Measurements from ENCODE around the gene TTC6.

Gene TTC6

DNA sequence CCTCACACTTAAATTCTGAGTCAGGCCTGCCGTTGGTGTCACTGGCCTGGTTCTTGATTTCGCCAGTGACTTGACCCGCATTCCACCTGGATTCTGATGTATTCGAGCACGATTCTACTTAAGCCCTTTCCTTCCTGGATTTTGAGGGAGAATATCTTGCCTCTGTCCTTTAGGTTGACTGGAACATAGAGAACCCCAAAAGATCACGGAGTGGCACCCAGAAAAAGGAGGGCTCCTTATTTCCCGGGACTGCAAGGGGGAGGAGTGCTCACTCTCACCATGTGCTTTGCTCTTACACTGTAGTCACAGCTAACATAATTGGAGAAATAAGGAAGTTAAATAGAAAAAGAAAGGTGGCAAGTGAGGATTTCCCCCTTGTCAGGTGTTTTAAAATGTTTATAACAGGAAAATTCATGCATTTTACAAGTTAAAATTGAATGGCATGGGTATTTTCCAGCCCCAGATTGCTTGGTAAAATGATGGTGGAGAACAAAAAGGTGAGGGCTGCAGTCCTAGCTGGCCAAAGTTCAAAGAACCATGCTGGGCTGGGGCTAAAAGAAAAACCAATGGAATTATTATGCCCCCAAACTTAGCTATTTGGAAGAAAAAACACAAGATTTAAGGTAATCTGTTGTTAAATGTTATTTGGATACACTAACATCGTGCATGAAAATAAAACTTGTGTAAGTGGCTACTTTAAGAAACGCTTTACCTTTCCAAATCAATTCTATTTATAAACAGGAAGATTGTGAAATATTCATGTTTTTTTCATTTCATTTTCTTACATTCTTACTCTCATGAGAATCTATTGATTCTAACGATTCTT is 9.2 kb upstream of the TTC6 start:
- ATAC-seq (no peak), DNase-seq (no peak)

DNA sequence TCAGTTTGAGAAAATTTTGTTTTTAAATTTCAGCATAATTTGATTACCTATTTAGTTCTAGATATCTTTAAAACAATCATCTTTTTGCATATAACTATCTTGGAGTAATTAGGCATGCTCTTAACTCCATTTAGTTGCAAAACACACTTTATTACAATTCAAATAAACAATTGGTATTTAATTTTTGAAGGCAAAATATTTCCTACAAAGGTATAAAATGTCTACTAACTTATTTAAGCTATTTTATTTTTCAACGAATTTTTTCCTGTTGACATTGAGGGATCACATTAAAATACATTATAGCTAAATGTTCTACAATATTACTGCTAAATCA is 8.7 kb upstream of the TTC6 start:
- ATAC-seq (no peak), DNase-seq (no peak)

DNA sequence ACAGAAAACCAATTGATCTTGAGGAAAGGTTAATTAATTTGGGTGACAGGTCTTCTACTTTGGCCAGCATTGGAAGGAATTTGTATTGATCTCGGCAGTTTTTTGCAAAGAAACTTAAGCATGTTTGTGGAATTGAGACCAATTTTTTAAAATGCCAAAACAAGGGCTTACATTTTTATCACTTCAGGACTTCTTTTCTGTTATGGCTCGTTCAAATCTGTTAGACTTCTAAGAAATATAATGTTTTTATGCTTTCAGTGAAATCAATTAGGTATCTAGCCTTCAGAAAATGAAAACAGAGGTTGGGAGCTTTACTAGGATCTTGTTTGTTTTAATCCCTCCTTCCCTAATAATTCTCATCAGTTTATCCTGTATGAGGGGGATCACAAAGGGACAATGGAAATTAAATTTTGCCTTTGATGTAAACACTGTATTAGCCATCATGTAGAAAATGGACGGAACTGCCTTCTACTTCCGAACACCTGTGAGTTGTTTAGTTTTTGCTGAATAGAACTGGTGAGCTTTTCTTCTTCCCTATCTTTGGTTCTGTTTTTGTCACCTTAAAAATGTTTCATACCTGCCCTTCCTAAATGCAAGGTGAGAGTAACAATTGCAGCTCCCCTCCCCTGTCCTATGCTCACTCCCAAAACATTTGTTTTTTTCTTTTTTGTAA is 8.2 kb upstream of the TTC6 start:
- DNase-seq (no peak), ATAC-seq (no peak)

DNA sequence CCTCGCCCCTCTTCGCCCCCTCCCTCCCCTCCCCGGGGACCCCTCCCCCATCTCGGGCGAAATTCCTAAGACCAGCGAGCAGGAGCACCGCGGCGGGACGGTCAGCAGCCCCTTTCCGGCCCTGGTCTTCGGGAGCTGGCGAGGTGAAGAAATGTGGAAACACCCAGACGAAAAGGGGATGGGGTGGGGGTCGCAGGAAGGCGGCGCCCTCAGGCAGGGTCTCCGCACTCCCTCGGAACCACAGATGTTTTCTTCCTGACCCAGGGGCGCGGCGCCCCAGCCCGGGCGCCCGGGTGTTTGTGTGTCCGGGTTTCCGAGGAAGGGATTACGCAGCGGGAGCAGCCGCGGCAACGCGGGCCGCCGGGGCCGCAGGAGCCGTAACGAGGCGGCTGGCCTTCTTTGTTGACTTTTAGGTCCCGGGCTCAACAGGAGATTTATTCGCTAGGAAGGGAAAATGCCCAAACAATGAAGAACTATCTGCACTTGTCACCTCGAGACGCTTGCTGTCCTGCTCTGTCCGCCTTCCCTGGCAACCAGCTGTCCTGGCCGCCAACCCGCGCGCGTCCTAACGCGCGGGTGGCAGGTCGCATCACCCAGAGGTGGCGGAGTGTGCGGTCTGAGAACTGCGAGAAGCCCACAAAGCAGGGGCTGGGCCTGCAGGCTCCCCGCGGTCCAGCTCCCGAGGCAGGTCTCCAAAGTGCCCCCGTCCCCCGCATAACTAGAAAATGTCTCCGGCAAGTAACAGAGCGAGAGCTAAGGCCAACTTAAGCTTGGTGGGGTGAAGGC is 7.4 kb upstream of the TTC6 start:
- no peak for DNase-seq
- ATAC-seq, result no peak

DNA sequence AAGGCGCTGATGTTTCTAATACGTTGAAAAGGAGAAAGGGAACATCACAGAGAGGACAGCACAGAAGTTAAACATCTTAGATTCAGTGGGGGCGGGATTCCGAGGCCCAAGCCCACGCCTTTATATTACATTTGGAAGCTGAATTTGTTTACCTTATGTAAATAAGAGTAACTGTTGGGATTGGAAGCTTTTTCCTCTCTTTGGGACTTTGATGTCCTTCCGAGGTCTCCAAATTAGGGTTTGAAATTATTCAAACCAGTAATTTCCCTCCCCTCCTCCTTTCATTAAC is 6.8 kb upstream of the TTC6 start:
- ATAC-seq, result no peak
- DNase-seq, result no peak

DNA sequence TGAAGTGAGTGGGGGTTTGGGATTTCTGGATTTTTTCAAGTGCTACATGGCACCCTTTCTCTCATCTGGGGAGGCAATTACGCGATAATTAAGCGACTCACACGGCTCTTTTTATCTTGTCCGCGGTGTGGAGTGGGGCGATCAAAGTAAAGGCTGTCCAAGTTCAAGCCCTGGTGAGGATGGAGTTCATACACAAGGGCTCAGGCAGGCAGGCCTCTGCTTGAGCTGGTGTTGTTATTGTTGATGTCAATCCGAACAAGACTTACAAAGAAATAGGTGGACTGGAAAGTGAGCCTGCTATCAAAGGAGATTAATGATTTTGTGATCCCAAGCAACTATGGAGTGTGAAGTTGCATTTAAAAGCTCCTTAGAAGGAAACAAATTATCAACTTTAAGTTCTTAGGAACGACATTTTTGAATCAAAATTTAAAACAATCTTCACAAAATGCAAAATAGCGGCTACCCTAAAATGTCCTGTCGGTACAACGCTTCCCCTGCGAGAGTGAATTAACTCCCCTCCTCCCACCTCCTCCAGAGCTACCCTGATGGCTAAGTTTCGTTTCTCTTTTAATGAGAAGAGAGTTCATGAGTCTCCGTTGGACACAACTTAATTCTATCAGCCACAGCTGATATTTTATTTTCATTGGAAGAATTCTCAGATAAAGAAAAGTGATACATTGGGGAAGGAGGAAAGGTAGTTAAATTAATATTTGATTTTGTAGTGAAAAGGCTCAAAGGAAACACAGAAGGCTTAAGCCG is 6.3 kb upstream of the TTC6 start:
- DNase-seq (no peak), ATAC-seq (no peak)

DNA sequence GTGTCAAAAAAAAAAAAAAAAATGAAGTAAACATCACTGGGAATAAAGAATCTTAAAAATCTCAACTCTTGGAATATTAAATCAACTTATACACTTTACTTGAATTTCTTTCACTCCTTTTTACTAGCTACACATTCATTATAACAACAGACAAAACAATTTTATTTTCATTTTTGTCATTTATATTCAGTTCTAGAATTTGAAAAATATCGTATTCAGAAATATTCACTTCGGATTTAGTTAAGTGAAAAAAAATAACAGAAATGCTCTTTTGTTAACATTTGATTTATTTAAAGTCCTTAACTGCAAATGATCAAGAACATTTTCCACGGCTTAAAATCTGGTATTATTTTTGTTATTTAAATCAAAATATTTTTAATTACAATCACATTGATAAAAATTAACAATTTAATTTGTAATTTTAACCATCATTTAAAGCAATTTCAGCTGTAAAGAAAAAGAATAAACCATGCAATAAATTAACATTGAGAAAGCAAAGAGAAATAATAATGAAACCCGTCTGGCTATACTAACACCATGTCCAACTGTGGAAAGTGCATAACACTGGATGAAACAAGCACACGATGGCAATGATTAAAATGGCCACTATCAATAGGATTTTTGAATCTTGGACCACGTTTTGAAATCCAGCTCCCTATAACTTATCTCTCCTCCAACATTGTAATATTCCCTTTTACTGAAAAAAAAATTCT is 5.6 kb upstream of the TTC6 start:
- ATAC-seq (no peak), DNase-seq (no peak)

DNA sequence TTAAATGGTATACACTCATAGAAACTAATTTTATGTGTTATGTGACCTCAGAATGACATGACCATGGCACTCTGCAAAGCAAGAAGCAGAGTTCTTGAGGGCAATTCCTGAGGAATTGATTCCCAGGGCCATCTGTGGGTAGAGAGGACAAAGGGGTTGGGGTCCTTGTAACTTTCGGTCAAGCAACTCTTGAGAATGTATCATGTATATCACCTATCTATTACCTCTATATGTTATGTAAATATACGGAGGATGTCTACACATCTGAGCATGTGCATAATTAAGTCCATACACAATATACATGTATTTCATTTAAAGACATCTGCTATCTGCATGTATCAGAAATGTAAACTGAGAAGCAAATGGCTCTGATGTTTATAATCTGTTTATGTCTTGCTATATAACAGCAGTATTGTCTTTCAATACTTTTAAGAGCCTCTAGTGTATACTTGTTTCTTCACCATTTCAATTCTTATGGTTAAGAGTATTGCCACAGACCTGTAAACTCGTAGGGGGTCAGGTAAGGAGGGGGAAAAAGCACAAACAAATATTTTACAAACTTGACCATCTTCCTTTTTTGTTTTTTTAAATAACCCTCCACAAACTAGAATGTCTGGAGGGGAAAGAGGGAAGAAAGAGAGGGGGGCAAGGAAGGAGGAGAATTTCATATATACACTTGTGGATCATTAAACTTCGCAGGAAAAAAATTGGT is 4.8 kb upstream of the TTC6 start:
- DNase-seq (no peak), ATAC-seq (no peak)

DNA sequence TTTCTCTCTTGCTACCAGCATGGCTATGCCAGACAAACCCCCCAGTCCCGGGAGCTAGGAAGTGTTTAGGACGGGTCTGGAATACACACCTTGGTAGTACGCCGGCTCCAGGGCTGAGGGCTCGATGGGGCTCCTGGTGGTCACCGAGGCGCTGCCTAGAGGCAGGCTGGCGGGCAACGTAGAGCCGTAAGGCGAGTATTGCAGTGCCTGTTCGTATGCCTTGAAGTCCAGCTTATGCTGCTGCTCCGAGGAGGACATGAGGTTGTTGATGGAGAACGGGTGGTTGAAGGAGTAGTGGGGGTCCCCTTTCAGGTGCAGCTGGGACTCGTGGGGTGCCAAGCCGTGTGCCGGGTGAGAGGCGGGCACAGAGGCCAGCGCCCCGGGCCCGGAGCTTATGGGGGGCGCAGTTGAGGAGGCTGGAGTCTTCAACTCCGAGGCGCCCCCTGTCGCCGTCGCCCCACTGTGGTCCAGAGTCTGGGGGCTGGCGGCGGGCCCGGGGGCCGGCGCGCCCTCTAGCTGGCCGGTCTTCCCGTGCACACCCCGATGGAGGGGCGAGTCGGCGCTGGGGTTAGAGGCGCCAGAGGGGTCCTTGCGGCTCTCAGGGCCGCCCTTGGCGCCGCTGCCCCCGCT is 4.0 kb upstream of the TTC6 start:
- no peak for DNase-seq
- no peak for ATAC-seq

DNA sequence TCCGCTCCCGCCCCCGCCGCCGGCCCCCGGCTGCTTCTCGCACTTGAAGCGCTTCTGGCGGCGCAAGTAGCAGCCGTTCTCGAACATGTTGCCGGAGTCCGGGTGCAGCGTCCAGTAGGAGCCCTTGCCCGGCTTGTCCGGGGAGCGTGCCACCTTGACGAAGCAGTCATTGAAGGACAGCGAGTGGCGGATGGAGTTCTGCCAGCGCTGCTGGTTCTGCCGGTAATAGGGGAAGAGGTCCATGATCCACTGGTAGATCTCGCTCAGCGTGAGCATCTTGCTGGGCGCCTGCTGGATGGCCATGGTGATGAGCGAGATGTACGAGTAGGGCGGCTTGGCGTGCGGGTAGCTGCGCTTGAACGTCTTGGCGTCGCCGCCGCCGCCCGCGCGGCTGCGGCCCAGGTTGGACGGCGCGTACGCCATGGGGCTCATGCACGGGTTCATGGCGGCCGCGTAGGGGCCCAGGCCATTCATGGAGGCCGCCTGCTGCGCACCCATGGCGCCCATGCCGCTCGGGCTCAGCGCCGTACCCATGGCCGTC is 3.4 kb upstream of the TTC6 start:
- ATAC-seq, result no peak
- DNase-seq, result no peak

DNA sequence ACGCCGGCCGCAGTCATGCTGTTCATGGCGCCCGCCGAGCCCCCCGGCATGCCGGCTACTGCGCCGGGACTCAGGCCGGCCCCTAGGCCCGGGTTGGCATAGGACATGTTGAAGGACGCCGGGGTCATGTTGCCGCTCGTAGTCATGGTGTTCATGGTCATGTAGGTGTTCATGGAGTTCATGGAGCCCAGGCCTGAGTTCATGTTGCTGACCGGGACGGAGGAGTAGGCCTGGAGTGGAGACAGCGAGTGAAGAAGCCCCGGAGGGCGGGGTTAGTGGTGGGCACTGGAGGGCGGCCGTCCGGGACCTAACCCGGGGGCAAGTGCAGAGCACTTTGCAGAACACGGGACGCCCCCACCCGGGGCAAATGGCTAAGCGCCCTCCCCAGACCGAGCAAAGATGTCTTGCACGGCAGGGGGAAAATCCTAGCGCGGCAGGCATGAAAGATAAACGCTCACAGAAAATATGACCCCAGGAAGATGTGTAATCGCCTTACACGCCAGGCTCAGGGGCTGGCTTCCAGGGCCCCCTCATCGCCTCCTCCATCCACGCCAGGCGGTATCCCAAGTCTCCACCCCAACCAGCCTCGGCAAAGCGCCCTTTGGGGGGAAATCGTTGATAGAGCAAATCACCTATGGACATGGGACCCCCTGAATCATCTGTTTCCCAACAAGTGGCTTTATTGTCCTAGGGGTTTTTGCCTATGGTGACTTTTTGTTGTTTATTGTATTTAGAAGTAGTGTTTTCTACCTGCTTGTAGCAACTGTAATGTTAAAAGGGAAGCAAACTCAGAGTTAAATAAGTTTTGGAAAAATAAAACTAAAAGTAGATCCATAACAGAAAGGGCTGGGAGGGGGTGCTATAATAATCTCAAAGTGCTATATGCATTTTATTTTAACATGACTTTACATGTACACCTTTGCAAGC is 2.7 kb upstream of the TTC6 start:
- DNase-seq (no peak), ATAC-seq (no peak)

DNA sequence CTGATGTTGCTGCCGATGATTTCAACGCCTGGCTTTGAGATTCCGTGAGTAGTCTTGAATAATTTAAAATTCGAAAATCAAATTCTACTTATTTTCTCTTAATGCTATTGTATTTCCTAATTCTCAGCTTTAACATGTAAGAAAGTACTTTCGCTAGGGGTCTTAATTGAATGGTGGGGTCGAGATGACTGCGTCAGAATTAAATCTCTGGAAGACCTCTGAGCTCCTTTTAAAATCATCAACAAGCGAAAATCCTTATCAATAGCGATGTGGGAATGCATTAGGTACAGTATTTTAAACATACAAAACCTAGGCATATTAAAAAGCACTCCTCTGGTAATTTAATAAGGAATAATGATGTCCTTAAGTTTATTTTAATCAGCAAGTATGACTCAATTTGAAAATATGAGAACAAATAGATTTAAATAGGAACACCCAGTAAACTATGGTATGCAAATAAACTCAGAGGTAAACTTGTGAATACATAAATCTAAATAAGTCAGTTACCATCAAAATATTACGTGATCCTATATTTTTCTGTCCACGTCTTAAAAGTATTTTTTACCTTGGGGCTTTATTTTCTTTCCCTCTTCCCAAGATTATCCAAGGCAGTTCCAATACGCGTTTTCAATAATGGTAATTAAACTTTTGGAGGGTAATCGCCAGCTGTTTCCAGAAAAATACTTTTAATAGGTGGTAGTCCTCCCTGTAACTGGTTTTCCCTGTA is 1.8 kb upstream of the TTC6 start:
- DNase-seq, result no peak
- no peak for ATAC-seq

DNA sequence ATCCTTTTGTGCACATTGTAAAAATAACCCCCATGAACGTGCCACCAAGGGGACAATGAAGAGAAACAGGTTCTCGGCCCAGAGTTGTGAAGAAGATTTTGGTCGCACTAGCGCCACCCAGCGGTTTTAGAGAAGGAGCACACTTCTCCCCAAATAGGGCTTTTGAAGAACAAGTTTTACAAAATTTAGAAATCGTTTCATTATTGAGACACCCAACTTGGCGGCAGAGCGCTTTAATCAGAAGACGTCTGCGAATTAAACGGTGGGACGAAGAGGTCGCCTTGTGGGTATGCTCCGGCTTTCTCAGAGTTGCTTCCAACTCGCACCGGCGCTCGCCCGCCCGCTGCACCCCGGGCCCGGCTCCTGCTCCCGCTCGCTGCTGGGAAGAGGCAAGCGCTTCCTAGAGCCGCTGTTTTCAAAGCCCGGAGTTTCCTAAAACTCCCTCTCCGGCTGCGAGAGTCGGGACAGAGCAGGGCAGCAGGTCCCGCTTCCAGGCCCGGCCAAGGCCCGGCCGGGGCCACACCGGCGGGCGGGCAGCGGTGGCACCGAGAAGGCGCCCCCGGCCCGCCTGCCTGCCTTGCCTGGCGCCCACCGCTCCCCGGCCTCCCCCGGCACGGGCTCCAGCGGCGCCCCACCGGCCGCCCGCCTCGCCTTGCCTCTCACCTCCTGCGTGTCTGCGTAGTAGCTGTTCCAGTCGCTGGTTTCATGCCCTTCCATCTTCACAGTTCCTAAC is 1.0 kb upstream of the TTC6 start:
- DNase-seq, result peak; percentile 46
- no peak for ATAC-seq

DNA sequence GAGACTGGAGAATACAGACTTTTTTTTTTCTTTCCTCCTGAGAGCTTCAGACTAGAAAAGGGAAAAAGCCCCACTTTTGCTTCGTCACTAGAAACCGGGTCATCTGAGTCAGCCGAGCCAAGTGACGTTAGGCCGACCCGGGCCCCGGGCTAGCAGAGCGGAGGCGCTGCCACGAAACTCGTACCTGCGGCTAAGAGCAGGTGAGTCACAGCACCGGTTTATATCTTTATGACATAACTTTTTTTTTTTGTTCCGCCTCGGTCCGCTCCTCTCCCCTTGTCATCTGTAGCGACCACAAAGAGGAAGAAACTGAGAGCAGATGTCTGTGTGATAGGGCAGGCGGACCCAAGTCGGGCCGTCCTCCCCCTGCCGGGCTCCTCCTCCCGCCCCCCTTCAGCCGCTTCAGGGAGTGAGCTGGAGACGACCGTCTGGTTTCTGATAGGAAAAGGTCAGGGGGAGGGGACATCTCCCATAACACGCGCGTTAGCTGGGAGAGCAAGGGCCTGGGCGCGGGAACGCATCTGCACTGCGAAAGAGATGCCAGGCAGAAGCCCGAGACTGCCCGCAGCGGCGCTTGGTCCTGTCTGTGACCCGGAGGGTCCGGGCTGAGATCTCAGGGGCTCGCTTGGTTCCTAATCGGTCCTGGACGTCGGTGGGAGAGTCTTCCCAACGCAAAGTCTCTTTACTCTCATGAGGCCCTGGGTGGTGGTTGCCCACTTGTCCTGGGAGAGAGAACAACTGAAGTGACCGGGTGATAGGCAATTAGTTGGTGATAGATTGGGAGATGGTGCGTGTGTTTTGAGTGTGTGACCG is 586 bp downstream of the TTC6 start:
- ATAC-seq (peak; percentile 90), DNase-seq (peak; percentile 72)

DNA sequence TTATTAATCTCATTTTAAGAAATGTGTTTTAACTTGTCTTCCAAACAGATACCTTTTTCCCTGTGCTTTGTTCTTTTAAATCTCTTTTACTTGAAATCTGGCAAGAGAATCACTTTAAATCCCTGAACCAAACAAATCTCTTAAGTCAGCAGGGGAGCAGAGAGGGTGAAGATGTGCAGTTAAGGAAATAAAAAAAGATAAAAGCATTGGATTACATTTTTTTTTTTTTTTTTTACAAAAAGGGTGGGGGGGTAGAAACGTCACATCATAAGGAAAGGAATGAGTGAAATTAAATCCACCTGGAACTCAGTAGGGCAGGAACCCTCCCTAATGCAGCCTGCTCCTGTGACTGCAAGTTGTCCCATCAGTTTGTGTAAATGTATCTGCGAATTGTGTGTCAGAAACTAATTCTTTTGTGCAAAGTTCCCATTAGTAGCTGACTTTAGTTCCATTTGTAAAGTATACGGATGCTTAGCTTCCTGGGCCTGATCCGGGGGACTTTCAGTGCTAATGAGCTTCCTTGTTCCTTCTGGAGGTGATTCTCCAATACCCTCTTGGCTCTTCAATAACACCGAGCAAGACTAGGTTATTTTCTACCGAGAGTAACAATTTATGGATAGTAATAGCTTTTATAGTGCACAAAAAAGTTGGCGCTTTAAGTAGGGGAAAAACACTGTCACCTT is 1.5 kb downstream of the TTC6 start:
- DNase-seq, result no peak

DNA sequence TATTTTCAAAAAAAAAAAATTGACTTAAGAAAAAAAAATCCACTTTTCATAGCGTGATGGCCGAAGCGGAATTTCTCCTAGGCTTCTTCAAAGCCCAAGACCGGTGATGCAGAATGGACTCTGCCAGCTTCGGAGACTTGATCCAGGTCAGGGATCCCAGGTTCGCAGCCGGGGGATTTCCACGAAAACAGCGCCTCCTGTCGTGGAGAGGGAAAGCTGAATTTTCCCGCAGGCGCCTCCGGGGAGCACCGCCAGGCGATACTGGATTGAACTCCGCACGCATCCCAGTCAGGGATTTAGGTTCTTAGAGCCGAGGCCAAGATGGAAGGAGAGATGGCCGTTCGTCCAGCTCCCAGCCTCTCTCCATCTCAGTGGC is 2.1 kb downstream of the TTC6 start:
- no peak for ATAC-seq

More for the DNA sequence above, 1.5 kb downstream of the TTC6 start:
- no peak for ATAC-seq

More for the DNA sequence above, 2.1 kb downstream of the TTC6 start:
- DNase-seq, result no peak

Measured in stimulated activated naive CD8-positive, alpha-beta T cell treated with anti-CD3 and anti-CD28 coated beads, Interleukin-15, Interleukin-2, amounts not matched to agents 100 U/mL and 50 U/mL, for 24 hours (primary cell).